Heart right ventricle (tissue), 16 donors: Measurements from ENCODE around the gene TXN2. TPM values are rescaled to one million over a fixed set of nuclear protein-coding genes. Genes with fewer than 3 reads are reported as not detected.

Experiments used
- ATAC-seq, 8 donors: fragments of 200-7000 bp; cut with Tn5 transposase; one replicate each; pipeline ENCODE4 v1.9.1; 2020; ENCODE audit warnings: mild to moderate bottlenecking in 8 of 8, moderate library complexity in 8 of 8, moderate number of reproducible peaks in 1 of 8
- DNase-seq, 2 donors: peaks; one replicate each; pipeline ENCODE4 v3.0.0-alpha.2; 2020
- H3K27ac ChIP-seq, 10 donors: fragments of 200-600 bp; sonication (generic) in 2 of 10; one replicate each; pipeline versions ENCODE4 v1.5.0 to v1.8.0; 2020 to 2022; ENCODE audit warnings: mild to moderate bottlenecking in 3 of 10
- H3K27me3 ChIP-seq, 7 donors: fragments of 200-600 bp; one replicate each; pipeline ENCODE4 v1.8.0; 2021 to 2022; ENCODE audit warnings: mild to moderate bottlenecking in 2 of 7
- H3K36me3 ChIP-seq, 9 donors: fragments of 200-600 bp; sonication (generic) in 1 of 9; one replicate each; pipeline versions ENCODE4 v1.5.0 to v1.8.0; 2020 to 2022; ENCODE audit warnings: mild to moderate bottlenecking in 2 of 9
- H3K4me1 ChIP-seq, 9 donors: fragments of 200-600 bp; sonication (generic) in 1 of 9; one replicate each; pipeline versions ENCODE4 v1.5.0 to v1.8.0; 2020 to 2022; ENCODE audit warnings: mild to moderate bottlenecking in 4 of 9
- H3K4me3 ChIP-seq, 10 donors: fragments of 200-600 bp; sonication (generic) in 2 of 10; one replicate each; pipeline versions ENCODE4 v1.5.0 to v1.8.0; 2020 to 2022; ENCODE audit warnings: mild to moderate bottlenecking in 7 of 10, moderate library complexity in 2 of 10
- H3K9me3 ChIP-seq, 11 donors: fragments of 200-600 bp in 10 of 11; sonication (generic) in 2 of 11; one replicate each; pipeline versions ENCODE4 v1.5.0 to v1.8.0; 2013 to 2022; ENCODE audit warnings: mild to moderate bottlenecking in 2 of 11, control low read depth in 1 of 11, moderate library complexity in 1 of 11
- CTCF ChIP-seq, 9 donors: fragments of 200-600 bp; sonication (generic) in 2 of 9; IDR thresholded peaks; one replicate each; pipeline versions ENCODE4 v1.5.0 to v1.8.0; 2021 to 2022; ENCODE audit warnings: antibody characterized with exemption in 9 of 9, mild to moderate bottlenecking in 5 of 9, moderate library complexity in 1 of 9
- WGBS, 2 donors: extraction: QIAGEN DNeasy Blood & Tissue Kit; methylation state at CpG; one replicate each; pipeline ENCODE4 v1.1.7; 2013; ENCODE audit warnings: inconsistent platforms in 1 of 2; 5-methylcytosine and 5-hydroxymethylcytosine counted together
- intact Hi-C, 10 donors: fragments of 100-400 bp; cut with DNase I; formaldehyde crosslinking; loops; one replicate each; pipeline versions ENCODE4 v1.11.1 to v1.14.2; 2022
- polyA plus RNA-seq, 2 donors: library from polyadenylated mRNA; stranded (reverse); fragments of 200-250 nt; gene quantifications; one replicate each; pipeline ENCODE4 v1.2.3, GENCODE V29; 2013
- total RNA-seq, 10 donors: library from RNA; stranded (reverse); fragmentation: NEBNext Ultra II Directional in 3 of 10; extraction: Animal tissue kit (Norgen Biotek cat#: 25700) in 3 of 10; gene quantifications; one replicate each; pipeline versions ENCODE4 v1.2.1 to v1.2.4, GENCODE V29; 2021 to 2023
- donor health status: Arrhythmogenic right ventricular cardiomyopathy.
- donor health status: ischemic (EF 13 %, LVEDD 7.1; RV severe dilation, severe dysfunction).
- donor health status: healthy with polysubstance abuse.
- donor health status: DM: no; HTN: yes; CAD: no.
- donor health status: DM: no; HTN: no; CAD: no.
- donor health status: ischemic (EF 25% LVEDD 6.9; RV normal size, moderate dysfunction).
- donor health status: ischemic (EF 25% LVEDD 5.7; RV mildly dilated, moderate dysfunction).
- donor health status: healthy.
- donor health status: DM: yes; HTN: yes; CAD: no.
- donor health status: Ischemic cardiomyopathy.
- donor health status: ischemic (EF 35%, LVEDD 5.7; RV mildly dilated, moderate dysfunction).
- donor health status: nonischemic (EF 11% LVEDD 7.7; RV severe dilation, severe dysfunction).
- donor health status: DM: yes; HTN: yes; CAD: no.
- donor health status: PGD.
- donor health status: ischemic (EF 29% LVEDD 5.4; RV normal size, mild dysfunction).
- donor health status: nonischemic (EF 23%, LVEDD 6.1; RV moderate dilation, normal function).

The TXN2 gene
- total and polyA plus RNA-seq, 12 donors: 103 to 155 (median 122) TPM

GRCh38 chr22:36493690-36494110 lies 12.3 kb upstream of the TXN2 start:
- 73 to 75% methylated on average over 16 of the region's 16 CpGs for WGBS, 2 donors

GRCh38 chr22:36492109-36492508 lies 10.7 kb upstream of the TXN2 start:
- ATAC-seq: no peak
- intact Hi-C loops: no loop called here
- H3K4me3 ChIP-seq: no peak overlapping the region
- peaks cover 0 to 16% (median 0%) of the 10 kb centered on the region in 9 donors for H3K4me1 ChIP-seq
- H3K9me3 ChIP-seq: peaks cover 0 to 6% (median 0%) of the 10 kb centered on the region in 11 donors
- no peak for TF ChIP-seq CTCF (IDR thresholded peaks at IDR 0.05)
- DNase-seq: no peak
- peaks cover 0 to 36% (median 0%) of the 10 kb centered on the region in 9 donors for H3K36me3 ChIP-seq
- 84 to 90% methylated on average over 5 of the region's 5 CpGs for WGBS, 2 donors
- H3K27me3 ChIP-seq: no peaks in the 10 kb centered on the region
- no peak overlapping the region for H3K27ac ChIP-seq

More at GRCh38 chr22:36493690-36494110, 12.3 kb upstream of the TXN2 start:
- H3K4me3 ChIP-seq: no peak overlapping the region
- ATAC-seq (peak; percentile 46 to 78 (median 60)), DNase-seq (peak in 1 of 2 donors; percentile 48)
- peak overlapping the region in 1 of 10 donors; percentile 44 for H3K27ac ChIP-seq
- H3K4me1 ChIP-seq: peaks cover 0 to 16% (median 0%) of the 10 kb centered on the region in 9 donors
- no peaks in the 10 kb centered on the region for H3K9me3 ChIP-seq
- H3K36me3 ChIP-seq: peaks cover 0 to 44% (median 0%) of the 10 kb centered on the region in 9 donors
- intact Hi-C loops: no loop called here
- no peaks in the 10 kb centered on the region for H3K27me3 ChIP-seq
- no peak for TF ChIP-seq CTCF (IDR thresholded peaks at IDR 0.05)

- H3K36me3 ChIP-seq: peaks cover 0 to 30% (median 0%) of the 10 kb centered on the region in 9 donors
- no peaks in the 10 kb centered on the region for H3K27me3 ChIP-seq
- H3K27ac ChIP-seq: no peak overlapping the region
- ATAC-seq (no peak), DNase-seq (no peak)
- H3K4me1 ChIP-seq: peaks cover 0 to 16% (median 0%) of the 10 kb centered on the region in 9 donors
- WGBS, 2 donors: 94 to 96% methylated on average over 7 of the region's 7 CpGs
- H3K9me3 ChIP-seq: peaks cover 0 to 11% (median 0%) of the 10 kb centered on the region in 11 donors
- no peak for TF ChIP-seq CTCF (IDR thresholded peaks at IDR 0.05)
- intact Hi-C loops: no loop called here
- H3K4me3 ChIP-seq: no peak overlapping the region
Measured at GRCh38 chr22:36491155-36491554, 9.7 kb upstream of the TXN2 start.

- Histone ChIP-seq H3K4me1 (peaks cover 0 to 8% (median 6%) of the 10 kb centered on the region in 9 donors), H3K27me3 (no peaks in the 10 kb centered on the region), H3K9me3 (peaks cover 0 to 11% (median 0%) of the 10 kb centered on the region in 11 donors), H3K27ac (no peak overlapping the region), H3K4me3 (no peak overlapping the region), H3K36me3 (peaks cover 0 to 22% (median 0%) of the 10 kb centered on the region in 9 donors)
- TF ChIP-seq CTCF (IDR thresholded peaks at IDR 0.05): peak; percentile 35 to 74 (median 71)
- DNase-seq (peak in 1 of 2 donors; percentile 54), ATAC-seq (no peak)
- WGBS, 2 donors: 89 to 94% methylated on average over 13 of the region's 13 CpGs
- intact Hi-C loops: loop anchor here in 7 of 10 donors (2.0 to 10.0 kb wide), 5 partner anchors 292 to 345 kb away; partner anchors contain the start of gene APOL3 (in 1 of the 7)
Measured at GRCh38 chr22:36486619-36487384, 5.4 kb upstream of the TXN2 start.
